GM19193 (cell line): ENCODE results near the gene RALGPS1.

Source experiments
- POLR2A ChIP-seq: IDR thresholded peaks from 4 replicates; pipeline ENCODE4 v1.6.1; 2011; ENCODE audit not compliant: insufficient read depth, insufficient read length; ENCODE audit errors: extremely low read depth

Gene RALGPS1

DNA sequence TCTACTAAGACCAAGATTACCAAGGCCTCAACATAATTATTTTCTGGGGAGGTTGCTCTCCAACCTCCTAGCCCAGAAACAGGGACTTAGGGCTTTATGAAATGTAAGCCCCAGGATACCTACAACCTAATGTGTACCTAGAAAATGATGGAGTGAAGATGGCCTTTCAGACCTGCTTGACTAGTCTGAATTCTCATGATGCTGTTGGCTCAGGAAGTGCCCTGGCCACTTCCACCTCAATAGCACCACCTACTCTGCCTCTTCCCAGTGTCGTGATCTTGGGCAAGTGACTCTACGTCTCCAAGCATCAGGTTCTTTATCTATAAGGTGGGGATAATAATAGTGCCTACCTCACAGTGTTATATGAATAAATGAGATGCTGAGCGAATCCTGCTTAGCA is 292.1 kb downstream of the RALGPS1 start:
- TF ChIP-seq POLR2A: no peak

DNA sequence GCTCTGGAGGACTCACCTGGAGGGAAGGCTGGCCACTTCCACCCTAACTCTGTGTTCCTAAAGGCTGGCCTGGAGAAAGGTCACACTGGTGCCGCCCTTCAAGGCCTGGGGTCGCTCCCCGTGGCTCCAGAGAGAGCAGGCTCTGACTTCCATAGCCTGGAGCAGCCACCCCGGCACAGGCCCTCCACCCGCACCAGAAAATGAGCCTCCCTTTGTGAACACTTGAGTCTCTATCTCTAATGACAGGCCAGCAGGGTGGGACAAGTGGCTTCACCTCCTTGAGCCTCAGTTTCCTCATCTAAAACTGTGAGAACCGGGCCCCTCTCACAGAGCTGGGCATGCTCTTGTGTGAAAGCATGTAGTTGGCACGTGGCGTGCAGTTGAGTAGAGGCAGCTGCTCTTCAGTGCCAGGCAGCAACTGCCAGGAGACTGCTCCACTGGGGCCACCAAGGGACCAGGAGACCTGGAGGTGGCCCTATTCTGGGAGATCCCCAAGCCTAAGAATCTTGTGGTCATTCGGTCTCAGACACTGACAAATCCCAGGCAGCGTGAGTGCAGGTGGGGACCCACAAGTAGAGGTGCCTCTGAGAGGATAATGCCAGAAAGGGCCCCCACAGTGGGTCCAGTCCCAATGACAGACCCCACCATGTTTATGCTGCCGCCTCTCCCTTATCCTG is 293.3 kb downstream of the RALGPS1 start:
- TF ChIP-seq POLR2A: no peak

DNA sequence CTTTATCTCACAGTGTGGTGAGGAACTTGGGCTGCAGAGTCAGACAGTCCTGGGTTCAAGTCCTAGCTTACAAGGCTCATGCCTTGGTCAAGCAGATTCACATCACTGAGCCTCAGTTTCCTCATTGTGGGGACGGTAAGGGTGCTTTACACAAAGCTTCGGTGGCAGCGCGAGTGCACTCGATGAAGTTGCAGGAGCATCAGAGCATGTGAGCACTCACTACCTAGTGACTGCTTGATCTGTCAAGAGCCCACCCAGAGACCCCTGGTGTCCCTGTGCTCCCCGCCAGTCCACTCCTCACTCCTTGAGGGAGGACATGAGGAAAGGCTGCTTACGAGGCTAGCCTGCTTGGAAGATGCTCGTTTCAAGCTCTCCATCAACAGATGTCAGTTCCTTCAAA is 293.8 kb downstream of the RALGPS1 start:
- TF ChIP-seq POLR2A: no peak

DNA sequence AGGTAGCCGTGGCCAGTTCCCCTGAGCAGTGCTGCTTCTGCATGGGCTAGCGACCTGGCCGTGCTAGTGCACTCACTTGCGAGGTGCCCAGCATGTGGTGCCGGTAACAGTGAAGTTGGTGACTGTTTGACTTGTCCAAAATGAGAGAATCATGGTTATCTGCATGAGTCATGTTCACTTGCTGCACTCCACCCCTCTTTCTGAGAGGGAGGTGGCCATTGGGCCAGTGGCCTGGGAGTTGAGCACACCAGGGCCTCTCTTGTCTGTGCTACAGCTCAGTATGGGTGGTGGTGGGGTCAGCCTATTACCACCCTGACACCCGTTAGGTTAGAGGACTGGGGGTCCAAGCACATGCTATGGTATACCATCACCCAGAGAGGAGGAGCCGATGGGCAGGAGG is 294.6 kb downstream of the RALGPS1 start:
- no peak for TF ChIP-seq POLR2A

DNA sequence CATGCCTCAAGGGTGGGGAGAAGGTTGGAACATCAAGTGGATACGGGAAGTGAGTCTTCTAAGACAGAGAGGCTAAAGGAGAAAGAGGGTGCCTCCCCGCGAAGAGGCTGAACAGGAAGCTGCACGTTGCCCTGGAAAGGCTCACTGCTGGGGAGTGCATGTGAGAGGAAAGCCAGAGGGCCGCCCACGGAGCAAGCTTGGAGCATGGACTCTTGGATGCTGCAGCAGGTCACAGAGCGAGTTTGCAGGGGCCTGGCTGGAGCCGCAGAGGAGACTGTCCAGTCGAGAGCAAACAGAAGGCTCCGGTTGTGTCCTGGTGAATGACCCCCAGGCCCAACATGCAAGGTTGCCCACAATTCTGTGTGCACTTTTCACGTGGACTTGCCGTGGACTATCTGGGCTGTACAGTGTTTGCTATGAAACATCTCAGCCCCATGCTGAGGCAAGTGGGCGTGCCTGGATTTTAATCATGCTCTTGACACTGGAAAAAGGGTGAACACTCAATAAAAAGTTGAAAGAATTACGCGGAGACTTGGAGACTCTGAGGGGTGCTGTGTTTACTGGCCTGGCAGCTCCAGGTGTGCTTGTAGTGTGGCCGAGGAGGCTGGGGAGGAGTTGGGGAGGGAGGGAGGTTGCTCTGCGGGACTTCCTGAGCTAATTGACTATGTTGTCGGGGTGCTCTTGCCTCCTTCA is 295.5 kb downstream of the RALGPS1 start:
- no peak for TF ChIP-seq POLR2A

DNA sequence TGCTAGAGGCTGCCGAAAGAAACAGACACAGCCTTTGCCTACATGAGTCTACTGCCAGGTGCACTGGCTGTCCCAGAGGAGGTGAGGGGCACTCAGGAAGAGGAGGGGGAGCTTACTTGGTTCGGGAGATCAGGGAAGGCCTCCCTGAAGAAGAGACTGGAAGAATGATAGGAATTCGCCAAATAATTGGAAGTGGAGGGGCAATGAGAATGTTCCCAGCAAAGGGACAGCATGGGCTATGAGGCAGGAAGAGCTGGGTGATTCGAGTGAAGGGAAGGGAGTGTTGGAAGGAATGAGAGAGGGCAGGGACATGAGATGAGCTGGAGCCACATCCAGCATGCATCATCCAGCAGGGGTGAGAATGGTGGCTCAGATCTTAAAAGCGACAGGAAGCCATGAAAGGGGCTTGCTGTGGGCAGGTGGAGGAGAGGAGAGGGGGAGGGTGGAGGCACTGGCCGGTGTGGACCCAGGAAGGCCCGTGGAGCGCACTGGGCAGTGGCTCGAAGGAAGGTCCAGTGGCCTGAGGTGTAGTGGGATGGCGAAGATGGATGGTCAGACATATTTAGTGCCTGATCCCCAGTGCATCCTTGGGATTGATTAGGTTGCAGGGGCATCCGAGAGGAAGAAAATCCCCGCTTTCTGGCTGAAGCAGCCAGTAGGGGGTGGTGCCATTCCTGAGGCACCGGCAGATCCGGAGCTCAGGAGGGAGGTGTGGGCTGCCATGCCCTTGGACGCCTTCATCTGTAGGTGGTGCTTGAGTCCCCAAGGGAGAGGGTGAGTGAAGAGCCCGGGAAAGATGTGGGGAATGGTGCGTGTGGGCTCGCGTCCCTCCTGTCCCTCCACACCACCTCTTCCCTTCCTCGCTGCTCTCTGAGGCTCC is 296.5 kb downstream of the RALGPS1 start:
- TF ChIP-seq POLR2A: no peak

DNA sequence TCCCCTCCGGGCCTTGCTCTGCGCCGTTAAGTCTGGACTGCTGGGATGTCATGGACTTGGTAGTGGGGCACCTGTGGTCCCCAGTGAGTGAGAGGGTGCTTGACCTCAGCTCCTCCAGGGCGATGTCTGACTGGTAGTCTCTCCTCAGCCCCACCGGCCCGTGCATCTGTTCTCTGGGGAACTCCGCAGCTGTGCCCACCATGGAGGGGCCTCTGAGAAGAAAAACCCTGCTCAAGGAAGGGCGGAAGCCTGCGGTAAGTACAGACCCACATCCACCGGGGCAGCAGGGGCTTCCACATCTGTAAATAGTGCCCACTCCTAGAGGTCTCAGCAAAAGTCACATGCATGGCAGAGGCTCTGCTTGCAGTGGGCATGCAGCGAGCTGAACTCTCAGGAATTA is 297.4 kb downstream of the RALGPS1 start:
- TF ChIP-seq POLR2A: no peak

DNA sequence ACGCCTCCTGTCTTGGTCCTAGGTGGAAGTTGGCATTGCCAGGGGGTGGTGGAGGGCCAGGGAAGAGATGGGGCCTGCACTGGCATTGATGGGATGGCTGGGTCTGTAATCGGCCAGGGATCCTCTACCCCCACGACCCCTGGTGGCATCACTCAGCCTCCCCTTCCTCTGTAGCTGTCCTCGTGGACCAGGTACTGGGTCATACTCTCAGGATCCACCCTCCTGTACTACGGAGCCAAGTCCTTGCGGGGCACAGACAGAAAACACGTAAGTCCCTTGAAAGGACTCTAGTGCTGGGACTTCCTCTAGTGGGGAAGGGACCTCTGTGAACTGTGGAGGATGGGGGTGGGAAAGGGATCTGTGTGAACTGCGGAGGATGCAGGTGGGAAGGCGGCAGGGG is 297.9 kb downstream of the RALGPS1 start:
- TF ChIP-seq POLR2A: no peak

DNA sequence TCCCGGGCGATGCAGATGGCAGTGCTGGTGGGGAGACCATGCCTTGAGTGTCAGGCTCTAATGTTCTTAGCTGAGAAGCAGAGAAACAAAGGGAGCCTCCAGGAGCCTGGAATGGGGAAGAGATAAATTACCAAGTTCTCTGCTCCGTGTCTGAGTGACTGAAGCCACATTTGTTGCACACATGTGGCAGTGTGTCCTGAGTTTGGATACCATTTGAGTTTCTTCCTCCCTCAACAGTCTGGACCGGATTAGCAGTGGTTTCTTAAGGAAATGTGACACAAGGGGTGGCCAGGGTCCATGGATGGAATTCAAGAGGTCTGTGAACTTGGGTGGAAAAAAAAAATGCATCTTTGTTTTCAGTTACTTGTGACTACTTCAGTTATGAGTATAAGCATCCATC is 299.3 kb downstream of the RALGPS1 start:
- no peak for TF ChIP-seq POLR2A

DNA sequence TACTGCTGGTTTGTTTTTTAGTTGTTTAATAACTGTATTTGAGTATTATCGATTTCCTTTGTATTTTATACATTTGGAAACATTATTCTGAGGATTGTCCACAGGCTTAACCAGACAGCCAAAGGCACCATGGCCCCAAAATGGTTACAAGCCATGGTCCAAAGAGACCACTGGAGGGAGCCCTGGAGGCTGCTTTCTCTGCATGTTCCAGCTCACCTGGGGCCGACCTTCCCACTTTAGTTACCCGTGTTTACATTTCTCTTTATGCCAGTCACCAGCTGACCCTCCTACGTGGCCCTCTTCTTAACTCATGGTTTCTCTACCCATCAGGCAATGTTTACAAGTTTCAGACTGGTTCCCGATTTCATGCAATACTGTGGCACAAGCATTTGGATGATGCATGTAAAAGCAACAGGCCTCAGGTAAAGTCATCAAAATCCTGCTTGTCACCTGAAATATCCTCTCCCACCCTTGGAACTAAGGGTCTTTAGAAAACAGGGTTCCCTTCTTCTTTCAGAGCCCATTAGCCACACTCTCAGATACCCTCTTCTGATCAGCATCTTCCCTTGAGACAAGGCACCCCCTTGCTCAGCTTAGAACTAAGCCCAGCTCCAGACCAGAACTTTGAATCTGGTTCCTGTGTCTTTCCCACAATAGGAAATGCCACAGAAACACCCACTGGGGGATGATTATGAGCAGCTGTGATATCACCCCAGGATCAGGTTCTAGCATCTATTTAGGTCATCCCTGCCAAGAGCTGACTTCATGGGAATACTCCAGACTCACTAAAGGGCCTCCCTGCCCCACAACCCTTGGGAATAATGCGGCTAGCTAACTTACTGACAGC is 300.1 kb downstream of the RALGPS1 start:
- TF ChIP-seq POLR2A: no peak

DNA sequence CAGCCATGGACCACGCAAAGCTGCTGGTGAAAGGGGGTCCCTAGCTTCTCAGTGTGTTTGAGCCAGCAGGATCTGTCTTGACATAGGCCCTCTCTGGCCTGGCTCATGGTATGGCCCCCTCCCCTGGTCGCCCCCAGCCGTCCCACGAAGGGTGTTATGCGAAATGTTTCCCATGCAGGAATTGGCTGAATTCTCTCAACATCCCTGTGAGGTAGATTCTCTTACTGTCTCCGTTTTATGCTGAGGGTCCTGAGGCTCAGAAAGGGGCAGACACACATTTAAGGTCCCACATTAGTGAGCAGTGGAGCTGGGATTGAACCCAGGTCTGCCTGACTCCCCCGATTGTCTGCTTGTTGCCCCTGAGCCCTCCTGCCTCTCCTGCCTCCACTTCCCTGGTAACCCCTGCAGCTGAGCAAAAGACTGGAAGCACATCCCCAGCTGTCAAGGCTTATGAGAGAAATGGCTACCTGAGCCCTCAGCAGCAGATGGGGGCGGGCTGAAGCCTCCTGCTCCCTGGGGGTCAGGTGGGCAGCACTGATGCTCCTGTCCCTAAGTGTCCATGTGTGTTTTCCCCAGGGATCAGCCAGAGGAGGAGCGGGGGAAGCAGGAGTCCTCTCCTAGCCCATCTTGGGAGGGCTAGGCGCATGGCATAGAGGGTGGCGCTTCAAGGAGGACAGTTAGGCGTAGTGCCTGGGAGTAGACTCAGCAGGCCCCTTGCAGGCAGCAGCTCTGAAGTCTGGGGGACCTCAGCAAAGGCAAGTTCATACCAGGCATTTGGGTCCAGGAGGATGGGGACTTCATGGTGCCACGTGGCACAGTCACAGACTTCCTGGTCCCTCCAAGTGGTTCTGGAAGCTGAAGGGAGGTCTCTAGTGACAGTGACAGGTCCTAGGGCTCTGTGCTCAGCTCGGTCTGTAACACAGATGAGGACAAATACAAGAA is 301.0 kb downstream of the RALGPS1 start:
- no peak for TF ChIP-seq POLR2A

DNA sequence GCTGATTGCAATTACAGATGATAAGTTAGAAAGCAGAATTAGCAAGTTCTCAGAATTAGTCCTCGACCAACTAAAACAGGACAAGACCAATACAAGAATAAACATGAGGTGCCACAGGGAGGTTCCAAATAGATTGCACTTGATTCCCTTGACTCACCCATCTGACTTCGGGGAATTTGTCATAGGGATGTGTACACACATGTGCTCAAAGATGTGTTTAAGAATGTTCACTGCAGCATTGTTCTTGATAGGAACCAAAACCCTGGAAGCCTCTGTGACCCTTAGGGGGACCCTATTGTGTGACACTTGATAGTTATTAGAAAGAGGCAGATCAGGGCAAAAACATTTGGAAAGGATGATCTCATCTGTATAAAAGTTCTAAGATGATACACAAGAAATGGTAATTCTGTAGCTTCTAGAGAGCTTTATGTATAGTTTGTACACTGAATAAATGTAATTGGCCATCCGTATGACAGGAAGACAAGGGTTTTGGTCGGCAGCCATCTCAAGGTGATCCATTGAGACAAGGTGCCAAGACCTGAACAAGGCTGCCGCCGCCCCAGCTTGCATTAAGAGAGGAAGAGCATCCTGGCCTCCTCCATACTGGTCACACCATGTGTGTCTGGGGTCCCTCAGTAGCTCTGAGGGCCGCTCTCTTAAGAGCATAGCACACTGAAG is 301.8 kb downstream of the RALGPS1 start:
- no peak for TF ChIP-seq POLR2A

DNA sequence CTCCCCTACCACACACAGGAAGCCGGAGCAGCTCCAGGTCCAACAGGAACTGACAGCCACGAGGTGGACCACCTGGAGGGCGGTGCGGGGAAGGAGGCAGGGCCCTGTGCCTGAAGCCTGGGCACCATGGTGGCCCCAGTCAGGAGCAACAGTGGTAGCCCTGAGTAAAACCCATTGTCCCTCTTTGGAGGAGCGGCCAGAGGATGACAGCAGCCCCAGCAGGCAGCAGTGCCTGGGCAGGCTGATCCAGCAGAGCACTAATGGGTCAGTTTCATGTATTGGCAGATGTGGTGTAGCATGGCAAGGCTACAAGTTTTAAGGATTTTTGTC is 302.3 kb downstream of the RALGPS1 start:
- no peak for TF ChIP-seq POLR2A
